Natural killer cell (primary cell): ENCODE results near the gene LDLRAD4. TPM values are rescaled to one million over a fixed set of nuclear protein-coding genes. Genes with fewer than 3 reads are reported as not detected.

Experiments
- ATAC-seq, 3 donors: fragments of 150-1000 bp in 2 of 3; fragments of 200-7000 bp in 1 of 3; cut with Tn5 transposase; 1 replicate in 1 of 3; 2 replicates in 2 of 3; pipeline ENCODE4 v1.10.0; 2021; ENCODE audit warnings: mild to moderate bottlenecking in 2 of 3, moderate library complexity in 2 of 3
- DNase-seq, 2 donors: peaks; one replicate each; pipeline versions ENCODE4 v3.0.0 to v3.0.0-alpha.2; 2013 to 2021; ENCODE audit warnings: mixed read lengths in 1 of 2
- H3K27ac ChIP-seq: one replicate; pipeline ENCODE4 v1.5.1; 2013; ENCODE audit warnings: mild to moderate bottlenecking, low read length
- H3K27me3 ChIP-seq: one replicate; pipeline ENCODE4 v1.6.1; 2013; ENCODE audit warnings: low read length; ENCODE audit not compliant: control insufficient read depth, insufficient read depth
- H3K36me3 ChIP-seq: one replicate; pipeline ENCODE4 v1.6.1; 2013; ENCODE audit warnings: low read length; ENCODE audit not compliant: control insufficient read depth, insufficient read depth
- H3K4me1 ChIP-seq: one replicate; pipeline ENCODE4 v1.6.1; 2013; ENCODE audit warnings: low read length; ENCODE audit not compliant: control insufficient read depth, insufficient read depth
- H3K4me3 ChIP-seq: one replicate; pipeline ENCODE4 v1.5.1; 2013; ENCODE audit warnings: low read length
- H3K9me3 ChIP-seq: one replicate; pipeline ENCODE4 v1.6.1; 2013; ENCODE audit warnings: low read length; ENCODE audit not compliant: control insufficient read depth, insufficient read depth
- H3K27ac Mint-ChIP-seq, 2 donors: one replicate each; pipeline ENCODE4 v1.8.0; 2022; ENCODE audit warnings: mild to moderate bottlenecking in 2 of 2, mixed read lengths in 2 of 2, moderate library complexity in 1 of 2
- H3K27me3 Mint-ChIP-seq, 2 donors: one replicate each; pipeline ENCODE4 v1.8.0; 2022; ENCODE audit warnings: low read depth in 2 of 2, mixed read lengths in 2 of 2
- H3K36me3 Mint-ChIP-seq: one replicate; pipeline ENCODE4 v1.8.0; 2022; ENCODE audit warnings: mixed read lengths
- H3K4me1 Mint-ChIP-seq, 2 donors: one replicate each; pipeline ENCODE4 v1.8.0; 2022; ENCODE audit warnings: mixed read lengths in 2 of 2
- H3K4me3 Mint-ChIP-seq: one replicate; pipeline ENCODE4 v1.8.0; 2022; ENCODE audit warnings: mild to moderate bottlenecking, moderate library complexity, mixed read lengths
- H3K9me3 Mint-ChIP-seq, 2 donors: one replicate each; pipeline ENCODE4 v1.8.0; 2022; ENCODE audit warnings: mixed read lengths in 2 of 2
- CTCF ChIP-seq: fragments of 200-600 bp; IDR thresholded peaks from one replicate; pipeline ENCODE4 v1.8.0; 2022; ENCODE audit warnings: antibody characterized with exemption
- WGBS: methylation state at CpG from one replicate; pipeline ENCODE4 v1.1.7; 2013; ENCODE audit warnings: missing lambda C conversion rate; ENCODE audit not compliant: insufficient coverage; 5-methylcytosine and 5-hydroxymethylcytosine counted together
- intact Hi-C: fragments of 100-400 bp; cut with micrococcal nuclease; formaldehyde crosslinking; loops from one replicate; pipeline ENCODE4 v1.14.2; 2022
- total RNA-seq, 4 donors: library from RNA; stranded (reverse); fragments of 120-200 nt in 1 of 4; gene quantifications; one replicate each; pipeline versions ENCODE4 v1.2.3 to v1.2.4, GENCODE V29; 2013 to 2022

The LDLRAD4 gene
- total RNA-seq, 3 donors from 2014 or later (not counting 1 experiment from before 2014, with no cell fraction given), result 24.0 to 36.3 (median 29.2) TPM

DNA sequence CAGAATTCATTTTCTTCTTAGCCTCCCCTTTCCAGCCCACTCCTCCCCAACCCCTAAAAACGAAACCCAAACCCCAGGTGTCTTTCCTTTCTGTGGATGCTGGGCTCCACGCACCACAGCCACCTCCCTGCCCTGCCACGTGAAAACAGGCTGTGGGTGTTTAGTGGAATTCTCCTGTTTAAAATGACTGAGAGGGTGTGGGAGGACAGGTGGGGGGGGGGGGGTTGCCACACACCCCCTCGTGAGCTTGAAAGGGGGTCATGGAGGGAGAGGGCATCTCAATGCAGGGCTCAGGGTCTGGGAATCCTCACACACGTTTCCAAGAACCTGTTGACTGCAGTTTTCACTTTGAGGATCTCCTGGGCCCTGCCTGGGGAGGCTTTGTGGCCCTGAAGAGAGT lies 397.5 kb downstream of the LDLRAD4 start:
- intact Hi-C loops, result loop anchor here (10.0 kb wide), 1 partner anchor 701 kb away; no protein-coding TSS in a partner anchor
- no peaks in the 10 kb centered on the region for H3K9me3 Mint-ChIP-seq
- Histone ChIP-seq H3K9me3 (no peaks in the 10 kb centered on the region), H3K4me1 (peaks cover 53% of the 10 kb centered on the region), H3K36me3 (no peaks in the 10 kb centered on the region), H3K27me3 (peaks cover 16% of the 10 kb centered on the region), H3K27ac (no peak overlapping the region), H3K4me3 (no peak overlapping the region)
- H3K36me3 Mint-ChIP-seq, result no peaks in the 10 kb centered on the region
- no peak overlapping the region for H3K27ac Mint-ChIP-seq
- no peak overlapping the region for H3K4me3 Mint-ChIP-seq
- H3K4me1 Mint-ChIP-seq, result peaks cover 48 to 50% of the 10 kb centered on the region in 2 donors
- TF ChIP-seq CTCF, result no peak
- no peak for DNase-seq
- no peak for ATAC-seq
- WGBS, result 64% methylated on average over 4 of the region's 5 CpGs
- H3K27me3 Mint-ChIP-seq, result peaks cover 23 to 46% of the 10 kb centered on the region in 2 donors

- H3K4me1 Mint-ChIP-seq, result peaks cover 43 to 45% of the 10 kb centered on the region in 2 donors
- H3K27ac Mint-ChIP-seq, result no peak overlapping the region
- DNase-seq, result no peak
- H3K27me3 ChIP-seq, result peaks cover 16% of the 10 kb centered on the region
- 78% methylated on average over 15 of the region's 15 CpGs for WGBS
- no peak overlapping the region for H3K4me3 ChIP-seq
- no peaks in the 10 kb centered on the region for H3K36me3 Mint-ChIP-seq
- intact Hi-C loops, result loop anchor here (10.0 kb wide), 1 partner anchor 702 kb away; no protein-coding TSS in a partner anchor
- peaks cover 48% of the 10 kb centered on the region for H3K4me1 ChIP-seq
- no peaks in the 10 kb centered on the region for H3K9me3 ChIP-seq
- no peak overlapping the region for H3K4me3 Mint-ChIP-seq
- peaks cover 21 to 41% of the 10 kb centered on the region in 2 donors for H3K27me3 Mint-ChIP-seq
- peaks cover 3% of the 10 kb centered on the region for H3K36me3 ChIP-seq
- no peak overlapping the region for H3K27ac ChIP-seq
- no peak for TF ChIP-seq CTCF
- no peak for ATAC-seq
- H3K9me3 Mint-ChIP-seq, result no peaks in the 10 kb centered on the region
These were observed 398.0 kb downstream of the LDLRAD4 start for GRCh38 chr18:13616525-13617035.

DNA sequence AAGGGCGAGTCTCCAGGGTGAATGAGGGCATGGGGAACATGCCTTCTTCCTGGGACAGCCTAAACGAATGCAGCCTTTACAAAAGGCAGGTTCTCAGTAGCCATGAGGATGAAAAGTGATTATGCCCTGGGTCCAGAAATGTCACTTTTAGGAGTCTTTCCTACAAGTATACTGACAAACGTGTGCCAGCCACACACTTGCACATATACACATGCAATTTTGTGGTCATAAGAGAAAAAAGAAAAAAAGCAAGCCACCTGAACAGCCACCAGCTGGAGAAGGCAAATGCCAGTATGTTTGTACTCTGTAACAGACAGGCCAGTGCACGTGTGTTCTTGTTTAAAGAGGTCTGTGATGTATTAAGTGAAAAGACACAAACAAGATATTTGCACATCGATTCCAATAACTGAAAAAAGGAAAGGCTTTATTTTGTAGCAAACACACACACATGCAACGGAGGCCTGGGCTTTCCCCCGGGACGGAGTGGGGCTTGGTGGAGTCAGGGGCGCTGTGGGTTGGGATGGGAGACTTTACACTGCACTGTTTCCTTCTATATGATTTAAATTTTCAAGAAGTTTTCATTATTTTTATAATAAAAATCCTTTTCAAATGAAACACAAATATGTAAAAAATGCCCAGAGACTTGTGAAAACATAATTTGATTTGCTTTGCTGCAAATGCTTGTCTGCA lies 399.4 kb downstream of the LDLRAD4 start:
- Histone ChIP-seq H3K27me3 (peaks cover 16% of the 10 kb centered on the region), H3K36me3 (peaks cover 5% of the 10 kb centered on the region), H3K4me1 (peaks cover 34% of the 10 kb centered on the region), H3K9me3 (no peaks in the 10 kb centered on the region), H3K4me3 (no peak overlapping the region), H3K27ac (no peak overlapping the region)
- ATAC-seq (no peak), DNase-seq (no peak)
- H3K9me3 Mint-ChIP-seq, result no peaks in the 10 kb centered on the region
- no peak overlapping the region for H3K4me3 Mint-ChIP-seq
- intact Hi-C loops, result loop anchor here (10.0 kb wide), 1 partner anchor 703 kb away; no protein-coding TSS in a partner anchor
- peaks cover 29 to 31% of the 10 kb centered on the region in 2 donors for H3K4me1 Mint-ChIP-seq
- no peak for TF ChIP-seq CTCF
- WGBS, result 73% methylated on average over 5 of the region's 9 CpGs
- H3K27ac Mint-ChIP-seq, result no peak overlapping the region
- no peaks in the 10 kb centered on the region for H3K36me3 Mint-ChIP-seq
- H3K27me3 Mint-ChIP-seq, result peaks cover 14 to 27% of the 10 kb centered on the region in 2 donors
